HEK293 (cell line): ENCODE measurements around the gene SSBP3.

Experiments
- AEBP2 ChIP-seq: fragments of 450-650 bp; formaldehyde crosslinking; IDR thresholded peaks from 2 replicates; pipeline ENCODE4 v1.5.1; 2016; ENCODE audit warnings: missing biosample characterization, missing genetic modification characterization, borderline replicate concordance
- CTCF ChIP-seq: fragments of 450-650 bp; formaldehyde crosslinking; IDR thresholded peaks from 2 replicates; pipeline ENCODE4 v1.5.1; 2016; ENCODE audit warnings: missing biosample characterization, missing genetic modification characterization
- GLI4 ChIP-seq: fragments of 450-650 bp; formaldehyde crosslinking; IDR thresholded peaks from 2 replicates; pipeline ENCODE4 v1.5.1; 2016; ENCODE audit warnings: missing biosample characterization, missing genetic modification characterization
- GLIS2 ChIP-seq: fragments of 450-650 bp; formaldehyde crosslinking; IDR thresholded peaks from 2 replicates; pipeline ENCODE4 v1.5.1; 2016; ENCODE audit warnings: missing biosample characterization, missing genetic modification characterization
- MYNN ChIP-seq: fragments of 450-650 bp; formaldehyde crosslinking; IDR thresholded peaks from 2 replicates; pipeline ENCODE4 v1.5.1; 2016; ENCODE audit warnings: missing biosample characterization, missing genetic modification characterization, borderline replicate concordance
- OVOL3 ChIP-seq: fragments of 450-650 bp; formaldehyde crosslinking; IDR thresholded peaks from 2 replicates; pipeline ENCODE4 v1.5.1; 2016; ENCODE audit warnings: missing biosample characterization, missing genetic modification characterization
- PBX3 ChIP-seq: sonication (generic); formaldehyde crosslinking; IDR thresholded peaks from 2 replicates; pipeline ENCODE4 v1.8.1; 2022; ENCODE audit warnings: mild to moderate bottlenecking, moderate library complexity, missing genetic modification reagents
- PRDM2 ChIP-seq: fragments of 450-650 bp; formaldehyde crosslinking; IDR thresholded peaks from 2 replicates; pipeline ENCODE4 v1.5.1; 2016; ENCODE audit warnings: missing biosample characterization, missing genetic modification characterization, borderline replicate concordance
- SP3 ChIP-seq: fragments of 450-650 bp; formaldehyde crosslinking; IDR thresholded peaks from 2 replicates; pipeline ENCODE4 v1.5.1; 2016; ENCODE audit warnings: missing biosample characterization, missing genetic modification characterization
- SP7 ChIP-seq: fragments of 450-650 bp; formaldehyde crosslinking; IDR thresholded peaks from 2 replicates; pipeline ENCODE4 v1.5.1; 2016; ENCODE audit warnings: missing biosample characterization, missing genetic modification characterization
- TCF7L2 ChIP-seq: IDR thresholded peaks from 2 replicates; pipeline ENCODE4 v1.6.1; 2011; ENCODE audit warnings: low read depth, mild to moderate bottlenecking, inconsistent platforms, low read length, moderate library complexity, borderline replicate concordance
- ZBTB11 ChIP-seq: fragments of 450-650 bp; formaldehyde crosslinking; conservative IDR thresholded peaks from 2 replicates; pipeline ENCODE4 v1.5.1; 2016; ENCODE audit warnings: low read depth, missing biosample characterization, missing genetic modification characterization
- ZBTB17 ChIP-seq: fragments of 450-650 bp; formaldehyde crosslinking; IDR thresholded peaks from 2 replicates; pipeline ENCODE4 v1.5.1; 2016; ENCODE audit warnings: missing biosample characterization, missing genetic modification characterization
- ZFHX2 ChIP-seq: fragments of 450-650 bp; formaldehyde crosslinking; conservative IDR thresholded peaks from 2 replicates; pipeline ENCODE4 v1.5.1; 2016; ENCODE audit warnings: missing biosample characterization, missing genetic modification characterization
- ZNF211 ChIP-seq: fragments of 450-650 bp; formaldehyde crosslinking; IDR thresholded peaks from 2 replicates; pipeline ENCODE4 v1.5.1; 2016; ENCODE audit warnings: low read depth, missing biosample characterization, missing genetic modification characterization
- ZNF280D ChIP-seq: fragments of 450-650 bp; formaldehyde crosslinking; IDR thresholded peaks from 2 replicates; pipeline ENCODE4 v1.5.1; 2016; ENCODE audit warnings: missing biosample characterization, missing genetic modification characterization
- ZNF404 ChIP-seq: fragments of 450-650 bp; formaldehyde crosslinking; IDR thresholded peaks from 2 replicates; pipeline ENCODE4 v1.5.1; 2017; ENCODE audit warnings: missing biosample characterization, missing genetic modification characterization
- ZNF629 ChIP-seq: fragments of 450-650 bp; formaldehyde crosslinking; IDR thresholded peaks from 2 replicates; pipeline ENCODE4 v1.5.1; 2017; ENCODE audit warnings: missing biosample characterization, missing genetic modification characterization
- ZNF664 ChIP-seq: fragments of 450-650 bp; formaldehyde crosslinking; IDR thresholded peaks from 2 replicates; pipeline ENCODE4 v1.5.1; 2016; ENCODE audit warnings: missing biosample characterization, missing genetic modification characterization
- ZSCAN23 ChIP-seq: fragments of 450-650 bp; formaldehyde crosslinking; IDR thresholded peaks from 2 replicates; pipeline ENCODE4 v1.5.1; 2016; ENCODE audit warnings: missing biosample characterization, missing genetic modification characterization

Gene SSBP3

GRCh38 chr1:54230507-54231339 is 175.5 kb downstream of the SSBP3 start (continued):
- TF ChIP-seq TCF7L2 (no peak), ZBTB11 (tag by site-specific recombination) (no peak), MYNN (tag by site-specific recombination) (no peak), AEBP2 (tag by site-specific recombination) (no peak), ZFHX2 (tag by site-specific recombination) (no peak), ZSCAN23 (tag by site-specific recombination) (no peak), ZNF211 (tag by site-specific recombination) (no peak), OVOL3 (tag by site-specific recombination) (no peak), GLI4 (tag by site-specific recombination) (no peak), ZNF280D (tag by site-specific recombination) (no peak), PBX3 (no peak), SP7 (tag by site-specific recombination) (no peak), PRDM2 (tag by site-specific recombination) (no peak), ZBTB17 (tag by site-specific recombination) (0 out of 2 replicates have a peak, but pooled peaks have one; percentile 9), CTCF (no peak), GLIS2 (tag by site-specific recombination) (no peak), ZNF629 (tag by site-specific recombination) (0 out of 2 replicates have a peak, but pooled peaks have one; percentile 13), SP3 (no peak), ZNF664 (tag by site-specific recombination) (peak; percentile 79; the same call in 1 of the 2 replicates), ZNF404 (no peak)
